Measurements from ENCODE around the gene PRODH.
"Not testable (repeated sequence)": the region's sequence is repeated elsewhere in the genome, so short reads cannot be mapped to it uniquely, and the experiment has no call there.

DNA sequence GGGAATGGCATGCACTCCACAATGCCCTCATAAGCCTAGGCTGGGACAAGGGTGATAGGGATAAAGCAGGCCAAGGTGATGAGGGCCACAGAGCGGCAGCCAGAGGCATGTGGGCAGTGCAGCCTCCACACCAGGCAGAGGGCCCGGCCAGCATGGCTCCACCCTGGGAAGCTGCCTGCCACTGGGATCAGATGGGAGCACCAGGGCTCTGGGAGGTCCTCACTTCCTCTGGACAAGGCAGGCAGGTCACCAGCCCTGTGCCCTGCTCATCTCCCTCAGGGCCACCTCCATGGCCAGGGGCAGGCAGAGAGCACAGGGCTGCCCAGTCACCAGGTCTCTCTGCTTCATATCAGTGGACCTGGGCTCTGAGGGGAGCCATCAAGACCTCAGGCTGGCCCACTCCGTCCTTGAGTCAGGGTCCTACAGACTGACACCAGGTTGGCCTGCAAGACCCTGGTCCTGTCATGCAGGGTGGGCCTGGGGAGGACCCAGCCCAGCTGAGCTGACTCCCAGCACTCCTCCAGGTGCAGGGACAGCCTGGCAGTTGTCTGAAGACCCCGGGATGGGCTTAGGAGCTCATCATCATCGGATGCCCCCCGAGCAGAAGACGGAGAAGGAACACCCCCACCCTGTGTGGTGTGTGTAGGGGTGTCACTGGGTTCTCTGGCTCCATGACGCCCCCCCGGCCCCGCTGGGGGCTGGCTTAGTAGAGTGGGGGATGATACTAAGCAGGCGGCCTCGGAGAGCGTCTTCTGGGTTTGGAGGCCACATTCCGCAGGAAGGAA lies 33.3 kb upstream of the PRODH start:
- TF ChIP-seq, protein P1, sequence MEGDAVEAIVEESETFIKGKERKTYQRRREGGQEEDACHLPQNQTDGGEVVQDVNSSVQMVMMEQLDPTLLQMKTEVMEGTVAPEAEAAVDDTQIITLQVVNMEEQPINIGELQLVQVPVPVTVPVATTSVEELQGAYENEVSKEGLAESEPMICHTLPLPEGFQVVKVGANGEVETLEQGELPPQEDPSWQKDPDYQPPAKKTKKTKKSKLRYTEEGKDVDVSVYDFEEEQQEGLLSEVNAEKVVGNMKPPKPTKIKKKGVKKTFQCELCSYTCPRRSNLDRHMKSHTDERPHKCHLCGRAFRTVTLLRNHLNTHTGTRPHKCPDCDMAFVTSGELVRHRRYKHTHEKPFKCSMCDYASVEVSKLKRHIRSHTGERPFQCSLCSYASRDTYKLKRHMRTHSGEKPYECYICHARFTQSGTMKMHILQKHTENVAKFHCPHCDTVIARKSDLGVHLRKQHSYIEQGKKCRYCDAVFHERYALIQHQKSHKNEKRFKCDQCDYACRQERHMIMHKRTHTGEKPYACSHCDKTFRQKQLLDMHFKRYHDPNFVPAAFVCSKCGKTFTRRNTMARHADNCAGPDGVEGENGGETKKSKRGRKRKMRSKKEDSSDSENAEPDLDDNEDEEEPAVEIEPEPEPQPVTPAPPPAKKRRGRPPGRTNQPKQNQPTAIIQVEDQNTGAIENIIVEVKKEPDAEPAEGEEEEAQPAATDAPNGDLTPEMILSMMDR (IDR thresholded peaks at IDR 0.05), result not testable (repeated sequence)
- TF ChIP-seq POLR2A, POLR2AphosphoS5 (IDR thresholded peaks at IDR 0.05): not testable (repeated sequence)

Data from prostate gland (tissue), 2 donors.